GM12891 (cell line): ENCODE data around the gene GRIN2A.

Source experiments
- POLR2A ChIP-seq: IDR thresholded peaks from 2 replicates; pipeline ENCODE4 v1.6.1; 2011; ENCODE audit warnings: low read depth, low read length, control low read depth
- POLR2AphosphoS5 ChIP-seq: IDR thresholded peaks from 2 replicates; pipeline ENCODE4 v1.6.1; 2011; ENCODE audit warnings: low read depth, low read length, control low read depth
- POU2F2 ChIP-seq: IDR thresholded peaks from 2 replicates; pipeline ENCODE4 v1.6.1; 2011; ENCODE audit warnings: low read depth, mild to moderate bottlenecking, control low read depth, low read length, moderate library complexity
- SPI1 ChIP-seq: IDR thresholded peaks from 2 replicates; pipeline ENCODE4 v1.6.1; 2011; ENCODE audit warnings: low read depth, low read length, control low read depth
- TAF1 ChIP-seq: IDR thresholded peaks from 2 replicates; pipeline ENCODE4 v1.6.1; 2011; ENCODE audit warnings: low read depth, low read length, control low read depth

DNA sequence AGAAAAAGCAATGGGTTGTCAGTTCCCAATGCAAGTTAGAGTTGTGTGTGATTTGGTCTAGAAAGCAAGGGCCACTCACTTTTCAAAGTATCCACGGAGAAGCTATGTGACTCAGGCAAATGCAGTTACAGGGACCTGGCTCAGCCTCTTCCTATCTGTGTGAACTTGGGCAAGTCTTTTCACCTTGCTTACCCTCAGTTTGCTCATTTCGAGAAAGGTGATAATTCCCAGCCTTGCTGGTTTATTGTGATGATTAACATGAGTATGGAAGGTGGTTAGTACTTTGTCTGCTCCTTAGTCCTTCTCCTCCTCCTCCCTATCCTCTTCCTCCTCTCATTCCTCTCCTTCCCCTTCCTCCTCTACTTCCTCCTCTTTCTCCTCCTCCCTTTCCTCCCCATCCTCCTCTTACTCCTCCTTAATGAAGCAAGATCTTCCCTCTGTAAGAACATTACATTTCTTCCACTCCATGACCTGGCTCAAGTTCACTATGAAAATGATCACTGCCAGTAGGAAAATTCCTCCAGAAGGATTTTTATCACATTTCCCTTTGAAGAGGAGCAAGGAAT, 204.0 kb downstream of the GRIN2A start:
- TF ChIP-seq POLR2A = no peak
- no peak for TF ChIP-seq POLR2AphosphoS5
- TF ChIP-seq SPI1 = no peak
- TF ChIP-seq TAF1 = no peak
- no peak for TF ChIP-seq POU2F2
